HCT116 (cell line): ENCODE data around the gene MS4A15. TPM values are rescaled to one million over a fixed set of nuclear protein-coding genes. Genes with fewer than 3 reads are reported as not detected.

Experiments
- ATAC-seq: fragments of 200-7000 bp; cut with Tn5 transposase; 2 replicates; pipeline ENCODE4 v1.9.1; 2020; ENCODE audit warnings: mild to moderate bottlenecking, moderate library complexity
- BruUV-seq: library from RNA; stranded (reverse); fragments of 400-500 nt; replicated peaks from 2 replicates; lab custom pipeline; 2021; lab: Mats Ljungman, UMichigan
- CTCF ChIA-PET: fragments of 300-600 bp; sonication (Branson Sonifier 250); formaldehyde crosslinking; loops from one replicate; lab custom pipeline; 2021; ENCODE audit warnings: antibody characterized with exemption; lab: Charles Lee
- POLR2A ChIA-PET: fragments of 300-600, 350-600 bp; sonication (Branson Sonifier 250); formaldehyde crosslinking; loops from one replicate; lab custom pipeline; 2021; ENCODE audit warnings: antibody characterized with exemption; lab: Charles Lee
- RAD21 ChIA-PET, 2 experiments: fragments of 300-600 bp; sonication (Branson Sonifier 250); formaldehyde crosslinking; loops; one replicate each; lab custom pipeline; 2023; ENCODE audit warnings: low total read pairs in 2 of 2; ENCODE audit not compliant: uncharacterized antibody in 2 of 2, unreplicated experiment in 2 of 2, low non-redundant PET in 1 of 2; lab: Charles Lee
- DNase-seq: peaks from one replicate; pipeline ENCODE4 v3.0.0-alpha.2; 2010; ENCODE audit warnings: low read depth, low spot score
- H2AFZ ChIP-seq: fragments of 200-600 bp; shearing (Covaris generic), sonication (generic); 2 replicates; pipeline ENCODE4 v1.6.1; 2017; ENCODE audit warnings: low read depth, mixed run types, mixed read lengths, antibody characterized with exemption, low read length; ENCODE audit not compliant: poor library complexity, severe bottlenecking
- H3K27ac ChIP-seq: 2 replicates; pipeline ENCODE4 v1.5.1; 2012; ENCODE audit warnings: low read depth, low read length
- H3K27me3 ChIP-seq: fragments of 200-600 bp; sonication (generic); 2 replicates; pipeline ENCODE4 v1.6.1; 2016; ENCODE audit warnings: mixed run types, low read length, mixed read lengths; ENCODE audit not compliant: insufficient read depth
- H3K36me3 ChIP-seq, 2 experiments: fragments of 200-500 bp in 1 of 2; fragments of 200-600 bp in 1 of 2; sonication (Bioruptor generic) in 1 of 2; sonication (generic) in 1 of 2; 2 replicates each; pipeline versions ENCODE4 v1.5.1 to v1.6.1; 2014 to 2016; ENCODE audit warnings: low read length in 2 of 2, inconsistent platforms in 1 of 2, mixed read lengths in 1 of 2, mixed run types in 1 of 2; ENCODE audit not compliant: insufficient read depth in 2 of 2, control insufficient read depth in 1 of 2
- H3K4me1 ChIP-seq, 2 experiments: fragments of 200-600 bp in 1 of 2; sonication (generic) in 1 of 2; 2 replicates each; pipeline versions ENCODE4 v1.5.1 to v1.6.1; 2012 to 2017; ENCODE audit warnings: low read length in 2 of 2, inconsistent platforms in 1 of 2, mild to moderate bottlenecking in 1 of 2, mixed read lengths in 1 of 2, mixed run types in 1 of 2, moderate library complexity in 1 of 2; ENCODE audit not compliant: insufficient read depth in 2 of 2, control insufficient read depth in 1 of 2
- H3K4me2 ChIP-seq: fragments of 200-600 bp; sonication (generic); 2 replicates; pipeline ENCODE4 v1.6.1; 2017; ENCODE audit warnings: mixed run types, low read length, mixed read lengths
- H3K4me3 ChIP-seq, 2 experiments: fragments of 200-600 bp in 1 of 2; sonication (generic) in 1 of 2; replicated peaks in 1 of 2; 2 replicates each; pipeline ENCODE4 v1.5.1; 2011 to 2016; ENCODE audit warnings: low read length in 2 of 2, control low read depth in 1 of 2, low read depth in 1 of 2, mild to moderate bottlenecking in 1 of 2, mixed read lengths in 1 of 2, mixed run types in 1 of 2
- H3K79me2 ChIP-seq: fragments of 200-600 bp; sonication (generic); 2 replicates; pipeline ENCODE4 v1.6.1; 2017; ENCODE audit warnings: mild to moderate bottlenecking, mixed run types, low read length, moderate library complexity, mixed read lengths; ENCODE audit not compliant: insufficient read depth
- H3K9ac ChIP-seq: fragments of 200-600 bp; sonication (generic); 2 replicates; pipeline ENCODE4 v1.6.1; 2016; ENCODE audit warnings: low read length, mixed read lengths
- H3K9me2 ChIP-seq: fragments of 200-600 bp; sonication (generic), shearing (Covaris generic); 2 replicates; pipeline ENCODE4 v1.6.1; 2017; ENCODE audit warnings: mixed run types, mild to moderate bottlenecking, moderate library complexity; ENCODE audit not compliant: insufficient read depth
- H3K9me3 ChIP-seq, 2 experiments: fragments of 200-500 bp in 1 of 2; fragments of 200-600 bp in 1 of 2; sonication (Bioruptor generic) in 1 of 2; sonication (generic) in 1 of 2; 2 replicates each; pipeline ENCODE4 v1.6.1; 2014 to 2017; ENCODE audit warnings: low read length in 2 of 2, mixed read lengths in 2 of 2, inconsistent platforms in 1 of 2, low read depth in 1 of 2, mild to moderate bottlenecking in 1 of 2, mixed run types in 1 of 2, moderate library complexity in 1 of 2; ENCODE audit not compliant: control insufficient read depth in 1 of 2, insufficient read depth in 1 of 2
- H4K20me1 ChIP-seq: fragments of 200-600 bp; sonication (generic), shearing (Covaris generic); 2 replicates; pipeline ENCODE4 v1.6.1; 2017; ENCODE audit warnings: mixed run types, mild to moderate bottlenecking, moderate library complexity; ENCODE audit not compliant: insufficient read depth
- CBX3 ChIP-seq: IDR thresholded peaks from 2 replicates; pipeline ENCODE4 v1.6.1; 2012; ENCODE audit warnings: low read depth
- CEBPB ChIP-seq: IDR thresholded peaks from 2 replicates; pipeline ENCODE4 v1.6.1; 2012; ENCODE audit warnings: low read depth
- FOSL1 ChIP-seq: IDR thresholded peaks from 2 replicates; pipeline ENCODE4 v1.6.1; 2012; ENCODE audit warnings: low read depth
- JUND ChIP-seq: IDR thresholded peaks from 2 replicates; pipeline ENCODE4 v1.6.1; 2012
- POLR2AphosphoS5 ChIP-seq: IDR thresholded peaks from 2 replicates; pipeline ENCODE4 v1.6.1; 2011; ENCODE audit warnings: mild to moderate bottlenecking, low read depth, low read length, moderate library complexity
- SIN3A ChIP-seq: IDR thresholded peaks from 2 replicates; pipeline ENCODE4 v1.6.1; 2012; ENCODE audit warnings: low read depth
- ZNF274 ChIP-seq: fragments of 200-500 bp; sonication (Bioruptor generic); IDR thresholded peaks from 2 replicates; pipeline ENCODE4 v1.6.1; 2014; ENCODE audit warnings: mild to moderate bottlenecking, low read depth, low read length, inconsistent platforms
- intact Hi-C: fragments of 100-400 bp; cut with micrococcal nuclease; formaldehyde crosslinking; loops from 2 replicates; pipeline ENCODE4 v1.10.0; 2022
- total RNA-seq: library from RNA; stranded (reverse); gene quantifications from one replicate; pipeline ENCODE4 v1.2.1, GENCODE V29; 2021; ENCODE audit not compliant: unreplicated experiment
- TF ChIP-seq, protein P1 (sequence below): IDR thresholded peaks from 2 replicates; pipeline ENCODE4 v1.6.1; 2012
- TF ChIP-seq, protein P2 (sequence below), 3 experiments: fragments of 200-600 bp in 1 of 3; sonication (generic) in 1 of 3; IDR thresholded peaks in 2 of 3; conservative IDR thresholded peaks in 1 of 3; 2 replicates each; pipeline ENCODE4 v1.5.1; 2012 to 2017; ENCODE audit warnings: low read depth in 2 of 3, low read length in 2 of 3, antibody characterized with exemption in 1 of 3, borderline replicate concordance in 1 of 3, control low read depth in 1 of 3, mild to moderate bottlenecking in 1 of 3, mixed read lengths in 1 of 3, mixed run types in 1 of 3, moderate library complexity in 1 of 3; ENCODE audit not compliant: insufficient read depth in 1 of 3
- TF ChIP-seq, protein P3 (sequence below): IDR thresholded peaks from 2 replicates; pipeline ENCODE4 v1.6.1; 2012
- TF ChIP-seq, protein P4 (sequence below): IDR thresholded peaks from 2 replicates; pipeline ENCODE4 v1.6.1; 2011; ENCODE audit warnings: mild to moderate bottlenecking, low read length, moderate library complexity; ENCODE audit not compliant: insufficient replicate concordance; ENCODE audit errors: extremely low read depth

The MS4A15 gene
- total RNA-seq, 1 experiment from 2014 or later, result 1.5 TPM

DNA sequence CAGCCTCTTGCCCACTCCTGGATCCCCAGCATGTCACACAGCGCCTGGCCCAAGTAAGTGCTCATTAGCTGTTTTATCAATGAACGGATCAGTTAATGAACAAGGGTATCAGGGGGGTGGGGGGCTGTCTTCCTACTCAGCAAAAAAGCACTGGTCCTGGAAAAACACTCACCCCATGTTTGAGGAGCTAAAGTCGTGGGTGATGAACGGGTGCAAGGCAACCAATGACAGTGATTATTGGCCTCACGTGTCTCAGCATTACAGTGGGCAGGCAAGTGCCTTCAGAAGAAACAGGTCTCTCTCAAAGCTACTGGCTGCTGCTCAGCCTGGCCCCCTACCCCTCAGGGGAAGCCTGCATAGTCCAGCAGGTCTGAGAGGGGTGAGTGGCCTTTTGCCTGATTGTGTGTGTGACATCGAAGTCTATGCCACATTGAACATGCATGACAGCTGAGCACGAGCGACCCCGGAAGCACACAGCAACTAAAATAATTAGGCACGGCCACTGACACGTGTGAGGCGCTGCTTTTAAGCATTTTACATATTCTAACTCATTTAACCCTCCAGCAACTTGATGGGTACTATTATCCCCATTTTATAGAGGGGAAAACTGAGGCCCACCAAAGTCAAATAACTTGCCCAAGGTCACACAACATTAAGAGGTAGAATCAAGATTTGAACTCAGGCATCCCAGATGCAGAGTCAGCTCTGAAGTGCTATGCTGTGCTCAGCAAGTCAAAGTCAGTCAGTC, 25.9 kb downstream of the MS4A15 start:
- Histone ChIP-seq H3K27ac (no peak overlapping the region), H3K27me3 (no peaks in the 10 kb centered on the region), H3K9me3 (no peaks in the 10 kb centered on the region), H3K9me2 (no peaks in the 10 kb centered on the region), H4K20me1 (no peaks in the 10 kb centered on the region), H3K9ac (no peak overlapping the region), H3K4me1 (peaks cover 0 to 3% of the 10 kb centered on the region in 2 experiments; a peak in 1 of 4 replicates), H3K4me2 (no peak overlapping the region), H3K36me3 (no peaks in the 10 kb centered on the region), H3K4me3 (no peak overlapping the region), H3K79me2 (no peaks in the 10 kb centered on the region), H2AFZ (no peak overlapping the region)
- ChIA-PET CTCF (no interaction called here), POLR2A (no interaction called here), RAD21 (no interaction called here)
- TF ChIP-seq, protein P1, sequence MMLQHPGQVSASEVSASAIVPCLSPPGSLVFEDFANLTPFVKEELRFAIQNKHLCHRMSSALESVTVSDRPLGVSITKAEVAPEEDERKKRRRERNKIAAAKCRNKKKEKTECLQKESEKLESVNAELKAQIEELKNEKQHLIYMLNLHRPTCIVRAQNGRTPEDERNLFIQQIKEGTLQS, result no peak
- TF ChIP-seq JUND (no peak), FOSL1 (no peak), ZNF274 (no peak), SIN3A (no peak), POLR2AphosphoS5 (no peak), CBX3 (no peak), CEBPB (no peak)
- TF ChIP-seq, protein P2, sequence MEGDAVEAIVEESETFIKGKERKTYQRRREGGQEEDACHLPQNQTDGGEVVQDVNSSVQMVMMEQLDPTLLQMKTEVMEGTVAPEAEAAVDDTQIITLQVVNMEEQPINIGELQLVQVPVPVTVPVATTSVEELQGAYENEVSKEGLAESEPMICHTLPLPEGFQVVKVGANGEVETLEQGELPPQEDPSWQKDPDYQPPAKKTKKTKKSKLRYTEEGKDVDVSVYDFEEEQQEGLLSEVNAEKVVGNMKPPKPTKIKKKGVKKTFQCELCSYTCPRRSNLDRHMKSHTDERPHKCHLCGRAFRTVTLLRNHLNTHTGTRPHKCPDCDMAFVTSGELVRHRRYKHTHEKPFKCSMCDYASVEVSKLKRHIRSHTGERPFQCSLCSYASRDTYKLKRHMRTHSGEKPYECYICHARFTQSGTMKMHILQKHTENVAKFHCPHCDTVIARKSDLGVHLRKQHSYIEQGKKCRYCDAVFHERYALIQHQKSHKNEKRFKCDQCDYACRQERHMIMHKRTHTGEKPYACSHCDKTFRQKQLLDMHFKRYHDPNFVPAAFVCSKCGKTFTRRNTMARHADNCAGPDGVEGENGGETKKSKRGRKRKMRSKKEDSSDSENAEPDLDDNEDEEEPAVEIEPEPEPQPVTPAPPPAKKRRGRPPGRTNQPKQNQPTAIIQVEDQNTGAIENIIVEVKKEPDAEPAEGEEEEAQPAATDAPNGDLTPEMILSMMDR (IDR thresholded peaks at IDR 0.05 in 2 of 3, conservative IDR thresholded peaks at IDR 0.05 in 1 of 3; ENCODE audit: borderline replicate concordance in 1 of 3, insufficient read depth in 1 of 3, low read depth in 2 of 3, low read length in 2 of 3), result no peak
- TF ChIP-seq, protein P3, sequence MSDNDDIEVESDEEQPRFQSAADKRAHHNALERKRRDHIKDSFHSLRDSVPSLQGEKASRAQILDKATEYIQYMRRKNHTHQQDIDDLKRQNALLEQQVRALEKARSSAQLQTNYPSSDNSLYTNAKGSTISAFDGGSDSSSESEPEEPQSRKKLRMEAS, result no peak
- TF ChIP-seq, protein P4, sequence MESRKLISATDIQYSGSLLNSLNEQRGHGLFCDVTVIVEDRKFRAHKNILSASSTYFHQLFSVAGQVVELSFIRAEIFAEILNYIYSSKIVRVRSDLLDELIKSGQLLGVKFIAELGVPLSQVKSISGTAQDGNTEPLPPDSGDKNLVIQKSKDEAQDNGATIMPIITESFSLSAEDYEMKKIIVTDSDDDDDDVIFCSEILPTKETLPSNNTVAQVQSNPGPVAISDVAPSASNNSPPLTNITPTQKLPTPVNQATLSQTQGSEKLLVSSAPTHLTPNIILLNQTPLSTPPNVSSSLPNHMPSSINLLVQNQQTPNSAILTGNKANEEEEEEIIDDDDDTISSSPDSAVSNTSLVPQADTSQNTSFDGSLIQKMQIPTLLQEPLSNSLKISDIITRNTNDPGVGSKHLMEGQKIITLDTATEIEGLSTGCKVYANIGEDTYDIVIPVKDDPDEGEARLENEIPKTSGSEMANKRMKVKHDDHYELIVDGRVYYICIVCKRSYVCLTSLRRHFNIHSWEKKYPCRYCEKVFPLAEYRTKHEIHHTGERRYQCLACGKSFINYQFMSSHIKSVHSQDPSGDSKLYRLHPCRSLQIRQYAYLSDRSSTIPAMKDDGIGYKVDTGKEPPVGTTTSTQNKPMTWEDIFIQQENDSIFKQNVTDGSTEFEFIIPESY, result no peak
- DNase-seq (no peak), ATAC-seq (no peak)
- BruUV-seq, result no TSS peak
- intact Hi-C loops, result no loop called here
